Kidney glomerular epithelial cell (primary cell): Measurements from ENCODE around the gene CLEC19A.
A peak's percentile ranks its signal among the peaks of the same experiment; 100 is the strongest.

Experiments used
- DNase-seq: peaks from one replicate; lab custom pipeline; 2025; lab: John Stamatoyannopoulos, UW

The CLEC19A gene

DNA sequence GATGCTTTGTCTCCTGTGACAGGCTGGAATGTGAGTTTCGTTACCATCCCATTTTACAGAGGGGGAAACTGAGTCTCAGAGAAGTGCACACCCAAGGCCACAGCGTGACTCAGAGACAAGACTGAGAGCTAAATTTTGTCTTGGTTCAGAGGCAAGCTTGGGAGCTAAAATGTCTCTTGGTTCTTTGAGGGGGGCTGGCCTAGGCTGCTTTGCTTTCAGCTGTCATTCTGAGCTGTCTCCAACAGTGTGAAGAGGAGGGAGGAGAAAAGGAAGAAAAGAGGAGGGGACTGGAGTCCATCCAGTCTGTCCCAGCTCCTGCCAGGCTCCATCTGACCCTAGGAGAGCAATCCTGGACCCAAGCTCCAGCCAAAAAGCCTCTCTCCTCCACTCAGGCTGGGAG is at the start of gene CLEC19A:
Gene CLEC19A (plus strand): TSS at position 301 of the 400 bp plus-strand sequence. CDS start 121 bp downstream, outside the sequence.
- DNase-seq, result no peak

DNA sequence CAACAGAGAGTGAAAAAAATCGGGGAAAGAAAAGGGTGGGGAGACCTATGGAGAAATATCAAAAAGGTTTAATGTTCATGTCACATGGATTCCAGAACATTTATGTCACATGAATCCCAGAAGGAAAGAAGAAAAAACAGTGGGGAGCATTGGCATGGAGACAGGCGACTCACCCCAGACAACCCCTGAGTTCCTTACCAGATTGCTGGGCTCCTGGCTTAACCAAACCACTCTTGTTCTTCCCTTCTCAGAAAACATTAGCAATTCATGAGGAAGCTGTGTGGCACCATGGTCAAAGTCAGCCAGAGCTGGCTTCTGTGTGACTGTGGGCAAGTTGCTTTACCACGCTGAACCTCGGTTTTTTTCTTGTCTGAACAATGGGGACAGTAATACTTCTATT is 49.6 kb upstream of the CLEC19A start:
- no peak for DNase-seq

DNA sequence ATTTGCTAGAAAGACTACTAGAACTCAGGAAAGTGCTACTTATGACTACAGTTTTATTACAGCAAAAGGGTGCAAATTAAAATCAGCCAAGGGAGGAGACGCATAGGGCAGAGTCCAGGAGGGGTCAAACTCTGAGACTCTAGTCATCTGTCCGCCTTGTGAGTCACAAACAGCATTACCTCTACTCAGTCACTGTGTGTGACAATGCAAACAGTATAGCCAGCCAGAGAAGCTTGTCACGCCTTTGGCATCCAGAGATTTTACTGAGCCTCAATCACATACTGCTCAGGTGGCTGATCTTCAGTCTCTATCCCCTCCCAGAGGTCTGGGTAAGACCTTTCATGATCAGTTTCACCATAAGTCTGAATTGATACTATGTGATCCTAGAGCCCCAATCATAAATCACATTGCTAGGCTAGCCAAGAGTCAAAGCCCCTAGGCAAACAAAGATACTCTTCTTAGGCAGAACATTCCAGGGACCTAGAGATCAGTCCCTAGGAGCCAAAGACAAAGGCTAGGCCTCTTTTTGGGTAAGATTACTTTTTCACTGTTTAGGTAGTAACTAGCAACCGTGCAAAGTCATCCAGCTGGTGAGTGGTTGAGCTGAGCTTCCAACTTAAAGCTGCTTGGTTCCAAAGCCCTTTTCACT is 48.8 kb upstream of the CLEC19A start:
- no peak for DNase-seq

GRCh38 chr16:19238406-19238805 is 47.1 kb upstream of the CLEC19A start:
- no peak for DNase-seq

GRCh38 chr16:19239511-19240155 is 45.9 kb upstream of the CLEC19A start:
- no peak for DNase-seq

DNA sequence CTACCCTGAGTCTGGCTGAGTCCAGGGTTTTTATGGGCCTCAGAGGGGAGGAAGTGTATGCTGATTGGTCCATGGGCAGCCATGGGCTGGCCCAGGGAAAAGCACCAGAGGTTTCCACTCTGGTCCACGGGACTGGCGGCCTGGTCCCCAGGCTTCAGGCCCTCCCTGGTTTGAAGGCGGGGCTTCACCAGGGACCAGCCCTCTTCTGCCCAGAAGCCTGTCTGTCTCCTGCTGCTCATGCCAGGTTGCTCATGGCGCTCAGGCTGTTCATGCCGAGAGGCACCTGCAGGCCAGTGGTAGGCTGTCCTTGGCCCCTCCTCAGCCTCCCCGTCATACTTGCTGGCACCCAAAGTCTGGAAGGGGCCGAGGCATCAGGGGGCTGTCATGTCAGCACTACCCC is 45.0 kb upstream of the CLEC19A start:
- no peak for DNase-seq

DNA sequence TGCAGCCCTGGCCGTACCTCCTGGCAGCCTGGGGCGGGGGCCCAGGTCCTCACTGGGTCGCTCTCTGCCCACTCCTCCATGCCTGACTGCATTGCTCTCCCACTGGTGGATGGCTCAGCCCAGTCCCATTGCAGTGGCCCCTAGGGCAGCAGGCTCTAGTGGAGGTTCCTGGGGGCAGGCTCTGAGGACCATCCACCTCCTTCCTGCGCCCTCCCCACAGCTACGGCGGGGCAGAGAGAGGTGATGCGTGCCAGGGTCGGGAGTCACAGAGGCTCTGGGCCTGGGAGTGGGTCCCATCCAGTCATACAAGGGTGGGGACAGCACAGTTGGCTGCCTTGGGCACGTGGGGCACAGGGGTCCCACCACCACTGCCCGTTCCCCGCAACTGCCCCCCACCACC is 44.0 kb upstream of the CLEC19A start:
- no peak for DNase-seq

- DNase-seq, result no peak
Observed at GRCh38 chr16:19242186-19242585, 43.3 kb upstream of the CLEC19A start.

DNA sequence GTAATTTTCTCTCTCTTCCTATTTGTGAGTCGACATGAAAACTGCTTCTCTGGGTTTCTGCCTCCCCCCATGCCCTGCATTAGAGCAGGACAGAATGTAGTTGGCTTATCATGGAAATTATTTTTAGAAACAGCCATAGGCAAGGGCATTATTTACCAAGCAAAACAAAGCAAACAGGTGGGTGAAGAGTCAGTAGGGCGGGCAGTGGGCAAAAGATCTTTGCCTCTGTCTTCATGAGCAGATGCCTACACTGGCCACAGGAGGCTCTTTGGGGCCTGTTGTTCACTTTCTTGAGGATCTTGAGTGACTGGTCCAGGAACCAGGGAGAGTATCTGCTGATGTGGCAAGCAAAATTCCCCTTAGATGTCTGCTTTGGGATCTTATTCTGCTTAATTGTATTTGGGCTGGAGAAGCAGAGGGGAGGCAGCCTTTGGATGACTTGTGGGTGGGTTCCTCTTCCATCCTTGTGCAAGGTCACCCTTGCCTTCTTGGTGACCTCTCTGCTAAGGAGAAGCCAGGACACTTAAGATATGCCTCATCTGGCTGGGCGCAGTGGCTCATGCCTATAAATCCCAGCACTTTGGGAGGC is 42.5 kb upstream of the CLEC19A start:
- DNase-seq, result no peak

GRCh38 chr16:19245326-19245925 is 40.1 kb upstream of the CLEC19A start:
- no peak for DNase-seq

GRCh38 chr16:19252904-19253303 is 32.6 kb upstream of the CLEC19A start:
- no peak for DNase-seq

- DNase-seq, result no peak
Observed at GRCh38 chr16:19254611-19255010, 30.9 kb upstream of the CLEC19A start.

DNA sequence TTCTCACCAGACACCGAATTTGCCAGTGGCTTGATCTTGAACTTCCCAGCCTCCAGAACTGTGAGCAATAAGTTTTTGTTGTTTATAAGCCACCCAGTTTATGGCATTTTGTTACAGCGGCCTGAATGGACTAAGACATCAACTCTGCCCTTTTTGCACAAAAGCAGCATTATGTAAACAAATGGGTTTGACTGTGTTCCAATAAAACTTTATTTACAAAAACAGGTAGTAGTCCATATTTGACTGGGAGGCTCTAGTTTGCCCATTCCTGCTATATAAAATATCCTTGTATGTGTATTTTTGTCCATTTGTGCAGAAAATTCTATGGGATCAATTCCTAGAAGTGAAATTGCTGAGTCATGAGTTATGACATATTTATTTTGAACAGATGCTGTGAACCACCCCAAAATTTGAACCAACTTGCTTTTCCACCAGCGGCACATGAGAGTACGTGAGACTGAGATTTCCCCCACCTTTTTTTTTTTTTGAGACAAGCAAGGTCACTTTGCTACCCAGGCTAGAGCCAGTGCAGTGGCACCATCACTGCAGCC is 21.3 kb upstream of the CLEC19A start:
- no peak for DNase-seq

- no peak for DNase-seq
Observed at GRCh38 chr16:19265380-19265930, 20.1 kb upstream of the CLEC19A start.

GRCh38 chr16:19266774-19267173 is 18.8 kb upstream of the CLEC19A start:
- no peak for DNase-seq

DNA sequence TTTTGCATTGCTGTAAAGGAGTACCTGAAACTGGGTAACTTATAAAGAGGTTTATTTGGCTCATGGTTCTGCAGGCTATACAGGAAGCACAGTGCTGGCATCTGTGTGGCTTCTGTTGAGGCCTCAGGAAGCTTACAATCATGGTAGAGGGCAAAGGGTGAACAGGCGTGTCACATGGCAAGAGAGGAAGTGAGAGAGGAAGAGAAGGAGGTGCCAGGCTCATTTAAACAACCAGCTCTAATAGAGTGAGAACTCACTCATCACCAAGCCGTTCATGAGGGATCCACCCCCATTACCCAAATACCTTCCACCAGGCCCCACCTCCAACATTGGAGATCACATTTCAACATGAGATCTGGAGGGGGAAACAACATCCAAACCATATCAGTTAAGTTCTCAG is 16.4 kb upstream of the CLEC19A start:
- DNase-seq, result no peak

DNA sequence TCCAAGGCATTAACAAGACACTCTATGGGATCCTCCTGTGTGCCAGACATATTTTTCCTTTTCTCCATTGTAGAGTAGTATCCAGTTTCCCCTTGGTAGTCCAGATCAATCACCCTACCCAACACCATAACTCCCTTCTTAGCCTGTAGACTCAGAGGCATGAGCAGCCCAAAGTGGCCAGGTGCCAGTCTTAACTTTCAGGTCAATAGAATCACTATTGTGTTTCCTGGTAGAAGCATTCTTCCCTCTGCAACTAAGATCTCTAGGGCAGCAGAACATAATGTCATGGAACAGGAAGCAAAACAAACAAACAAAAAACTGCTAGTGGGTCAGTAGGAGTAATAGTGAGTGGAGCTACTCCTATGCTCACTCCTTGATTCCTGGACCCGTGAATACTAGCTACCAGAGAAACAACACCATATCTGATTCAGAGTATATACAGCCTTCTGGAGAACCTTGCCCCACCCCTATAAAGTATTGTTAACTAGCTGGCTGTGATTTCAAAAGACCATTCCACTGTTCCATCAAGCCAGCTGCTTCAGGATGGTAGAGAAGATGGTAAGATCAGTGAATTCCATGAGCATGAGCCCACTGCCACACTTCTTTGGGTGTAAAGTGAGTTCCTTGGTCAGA is 11.2 kb upstream of the CLEC19A start:
- DNase-seq, result no peak

DNA sequence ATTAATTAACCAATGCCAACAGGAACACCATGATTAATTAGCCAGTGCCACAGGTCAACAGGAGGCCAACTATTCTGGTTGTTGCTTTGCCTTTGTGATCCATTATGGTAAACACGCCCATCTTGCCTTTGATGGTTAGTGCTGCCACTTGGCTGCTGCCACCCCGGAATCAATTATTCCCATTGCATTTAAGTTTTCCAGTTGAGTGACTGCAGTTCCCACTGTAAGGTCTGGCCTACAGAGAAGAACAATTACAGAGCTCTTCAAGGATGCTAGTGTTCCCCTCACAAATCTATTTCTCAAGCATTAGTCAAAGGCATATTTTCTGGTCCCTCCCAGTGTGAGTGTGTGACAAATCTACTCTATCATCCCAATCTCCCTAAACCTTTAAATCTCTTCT is 7.1 kb upstream of the CLEC19A start:
- no peak for DNase-seq

DNA sequence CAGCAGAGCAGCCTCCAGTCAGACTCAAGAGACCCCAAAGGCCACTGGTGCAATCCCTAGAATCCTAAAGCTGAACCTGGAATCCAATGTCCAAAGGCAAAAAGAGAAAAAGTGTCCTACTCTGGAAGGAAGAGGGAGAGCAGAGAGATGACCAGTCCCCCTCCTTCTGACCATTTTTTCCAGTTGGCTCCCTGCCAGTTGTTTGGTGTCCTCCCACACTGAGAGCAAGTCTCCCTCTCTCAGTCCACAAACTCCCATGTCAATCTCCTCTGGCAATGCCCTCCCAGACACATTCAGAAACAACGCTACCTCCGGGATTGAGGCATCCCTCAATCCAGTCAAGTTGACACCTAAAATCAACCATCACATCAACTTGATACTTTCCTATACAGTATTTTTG is 4.3 kb upstream of the CLEC19A start:
- DNase-seq, result no peak

GRCh38 chr16:19282101-19282500 is 3.4 kb upstream of the CLEC19A start:
- no peak for DNase-seq

DNA sequence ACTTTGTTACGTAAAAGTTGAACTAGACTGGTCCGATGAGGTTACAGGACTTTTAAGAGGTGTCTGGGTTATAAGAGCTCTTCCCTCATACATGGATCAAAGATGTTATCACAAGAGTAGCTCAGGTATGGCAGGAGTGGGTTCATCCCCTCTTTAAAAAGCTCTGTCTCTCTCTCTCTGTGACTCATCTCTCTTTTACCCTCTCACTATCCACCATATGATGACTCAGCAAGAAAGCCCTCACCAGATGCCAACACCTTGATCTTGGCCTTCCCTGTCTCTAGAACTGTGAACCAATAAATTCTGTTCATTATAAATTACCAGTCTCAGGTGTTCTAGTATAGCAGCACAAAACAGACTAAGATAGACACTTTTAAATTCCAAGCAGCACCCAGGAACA is 1.9 kb upstream of the CLEC19A start:
- DNase-seq, result no peak

DNA sequence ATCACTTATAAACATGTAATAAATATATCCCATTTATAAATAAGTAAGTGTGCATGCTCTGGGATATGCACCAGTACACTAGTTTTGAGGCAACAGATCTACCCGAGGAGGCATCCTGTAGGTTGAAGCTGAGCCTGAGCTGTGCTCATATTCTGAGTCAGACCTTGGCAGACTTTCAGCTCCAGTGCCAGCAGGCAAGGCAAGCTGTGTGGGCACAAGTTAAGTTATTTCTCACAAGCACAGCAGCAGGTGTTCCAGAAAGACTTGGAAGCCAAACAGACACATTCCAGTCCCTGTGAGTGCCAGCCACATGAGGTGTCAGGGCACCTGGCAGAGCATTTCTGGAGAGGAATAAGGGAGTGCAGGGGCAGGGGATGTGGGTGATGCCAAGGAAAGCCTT is 1.3 kb upstream of the CLEC19A start:
- peak; percentile 1 for DNase-seq
